ENCODE results near the gene LBX1. TPM values are rescaled to one million over a fixed set of nuclear protein-coding genes. Genes with fewer than 3 reads are reported as not detected.

LBX1 gene
- total RNA-seq, 2 experiments from 2014 or later, result not detected

DNA sequence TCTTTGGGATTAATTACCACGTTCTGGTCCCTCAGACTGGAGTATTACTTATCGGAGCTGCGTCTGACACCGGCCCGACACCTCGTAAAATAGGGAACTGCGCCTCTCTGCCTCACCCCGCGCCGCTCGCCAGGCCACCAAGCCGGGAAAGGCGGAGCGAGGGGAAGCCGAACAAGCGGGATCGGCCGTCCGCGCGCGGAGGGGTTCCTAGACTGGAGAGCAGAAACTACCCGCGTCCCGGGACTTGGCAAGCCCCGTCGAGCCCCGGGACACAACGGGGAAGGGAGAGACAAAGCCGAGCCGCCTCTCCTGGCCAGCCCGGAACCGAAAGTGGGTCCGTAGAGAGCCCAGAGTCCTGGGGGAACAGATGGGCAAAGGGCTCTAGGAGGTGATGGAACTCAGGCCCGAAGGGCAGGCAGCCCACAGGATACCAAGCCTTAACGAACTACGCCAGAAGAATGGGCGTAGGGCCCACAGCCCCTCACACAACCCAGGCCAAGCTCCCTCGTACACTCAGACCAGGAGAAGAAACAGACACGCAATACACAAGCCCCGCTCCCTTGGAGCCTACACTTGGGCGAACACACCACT, 6.5 kb downstream of the LBX1 start:
- CTCF ChIA-PET, result interaction anchor here (0.7 to 2.7 kb wide), 7 partner anchors 8 to 219 kb away, joined by 3 to 22 read pairs (median 4); no protein-coding TSS in a partner anchor
- peak overlapping the region; percentile 31 for H3K4me3 Mint-ChIP-seq
- peaks cover 46% of the 10 kb centered on the region for H3K4me1 Mint-ChIP-seq (ENCODE audit: low read depth)
- intact Hi-C loops (cut with micrococcal nuclease), result loop anchor here (2.0 to 10.0 kb wide), 3 partner anchors 14 to 478 kb away; partner anchors contain the start of gene PAX2
- no peaks in the 10 kb centered on the region for H3K36me3 Mint-ChIP-seq
- DNase-seq, result peak; percentile 25
- H3K9me3 Mint-ChIP-seq, result no peaks in the 10 kb centered on the region
- no peak overlapping the region for H3K27ac Mint-ChIP-seq
- POLR2A ChIA-PET, result interaction anchor here (0.9 kb wide), 1 partner anchor 99 kb away, joined by 3 read pairs; no protein-coding TSS in a partner anchor
- H3K27me3 Mint-ChIP-seq, result peaks cover 84% of the 10 kb centered on the region

DNA sequence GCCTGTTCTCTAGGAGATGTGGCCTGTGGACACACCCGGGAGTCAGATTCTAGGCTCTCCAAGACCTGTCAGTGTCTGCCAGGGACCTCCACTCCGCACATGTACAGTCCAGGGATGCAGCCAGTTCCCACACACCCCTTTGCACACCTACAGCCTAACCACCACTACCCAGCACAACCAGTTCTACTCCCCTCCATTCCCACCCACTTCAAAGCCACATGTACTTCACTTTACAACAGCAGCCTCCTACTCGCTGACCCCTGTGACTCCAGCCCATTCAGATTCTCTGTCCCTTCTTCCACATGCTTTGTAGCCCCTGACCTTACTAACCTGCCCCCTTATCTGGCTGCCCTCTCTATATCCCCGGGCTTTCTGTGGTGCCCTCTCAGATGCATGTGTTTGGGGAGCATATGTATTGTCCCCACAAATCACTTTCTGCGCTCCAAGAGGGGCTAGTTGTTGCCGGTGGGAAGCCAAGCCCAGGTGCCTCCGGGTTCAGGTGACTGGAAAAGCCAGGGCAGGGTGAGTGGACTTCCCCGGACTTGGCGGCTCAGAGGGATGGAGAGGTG, 7.2 kb downstream of the LBX1 start:
- POLR2A ChIA-PET, result no interaction called here
- no peak overlapping the region for H3K4me3 Mint-ChIP-seq
- CTCF ChIA-PET, result interaction anchor here (0.6 to 2.7 kb wide), 6 partner anchors 7 to 314 kb away, joined by 3 to 22 read pairs (median 4); no protein-coding TSS in a partner anchor
- intact Hi-C loops (cut with micrococcal nuclease), result loop anchor here (2.0 to 10.0 kb wide), 3 partner anchors 15 to 477 kb away; partner anchors contain the start of gene PAX2
- H3K9me3 Mint-ChIP-seq, result no peaks in the 10 kb centered on the region
- no peak overlapping the region for H3K27ac Mint-ChIP-seq
- no peaks in the 10 kb centered on the region for H3K36me3 Mint-ChIP-seq
- DNase-seq, result no peak
- H3K27me3 Mint-ChIP-seq, result peaks cover 86% of the 10 kb centered on the region
- peaks cover 48% of the 10 kb centered on the region for H3K4me1 Mint-ChIP-seq (ENCODE audit: low read depth)

DNA sequence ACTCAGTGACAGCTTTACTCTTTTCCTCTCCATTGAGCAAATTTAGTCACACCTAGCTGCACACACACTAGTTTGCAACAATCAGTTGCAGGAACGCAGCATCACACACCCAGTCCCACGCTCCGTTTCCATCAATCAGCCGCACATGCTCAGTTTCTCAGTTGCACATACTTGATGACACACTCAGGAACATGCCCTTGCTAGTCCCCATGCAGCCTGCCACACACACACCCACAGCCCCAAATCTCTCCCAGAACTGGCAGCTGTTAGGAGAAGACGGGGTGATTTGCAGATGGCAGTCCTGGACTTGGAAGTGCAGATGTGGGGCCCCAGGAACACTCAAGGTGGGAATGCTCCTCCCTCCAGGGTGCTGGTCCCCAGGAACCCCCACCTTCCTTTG, 7.7 kb downstream of the LBX1 start:
- DNase-seq, result peak; percentile 35
- Mint-ChIP-seq H3K4me1 (ENCODE audit: low read depth) (peaks cover 51% of the 10 kb centered on the region), H3K27ac (no peak overlapping the region), H3K9me3 (no peaks in the 10 kb centered on the region), H3K36me3 (no peaks in the 10 kb centered on the region), H3K4me3 (no peak overlapping the region), H3K27me3 (peaks cover 89% of the 10 kb centered on the region)
- intact Hi-C loops (cut with micrococcal nuclease), result loop anchor here (5.0 to 10.0 kb wide), 2 partner anchors 84 to 477 kb away; partner anchors contain the start of gene PAX2
- ChIA-PET CTCF (interaction anchor here (1.6 to 2.2 kb wide), 3 partner anchors 11 to 17 kb away, joined by 4 to 11 read pairs (median 7); no protein-coding TSS in a partner anchor), POLR2A (no interaction called here)

DNA sequence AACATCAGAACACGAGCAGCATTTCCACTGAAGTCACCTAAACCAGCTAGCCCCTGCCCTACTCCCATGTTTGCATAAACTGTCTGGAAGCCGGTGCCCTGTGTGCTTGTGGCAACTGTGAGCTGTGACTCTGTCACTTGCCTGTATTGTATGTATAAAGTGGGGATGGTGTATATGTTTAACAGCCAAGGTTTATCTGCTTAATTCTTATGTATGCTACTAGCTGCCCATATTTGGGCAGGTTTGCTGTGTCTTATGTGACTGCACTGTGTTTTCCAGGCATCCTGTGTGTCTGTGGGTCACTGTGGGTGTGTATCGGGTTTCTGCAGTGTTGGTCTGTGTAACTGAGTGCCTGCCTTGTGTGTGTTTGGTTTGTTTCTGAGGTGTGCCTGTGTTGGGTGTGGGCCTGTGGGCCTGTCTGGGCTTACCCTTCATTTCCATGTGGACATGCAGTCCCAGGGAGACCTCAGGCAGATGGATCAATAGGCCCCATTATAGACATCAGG, 9.3 kb downstream of the LBX1 start:
- H3K36me3 Mint-ChIP-seq, result no peaks in the 10 kb centered on the region

GRCh38 chr10:101219139-101219945, 9.9 kb downstream of the LBX1 start:
- H3K4me3 Mint-ChIP-seq, result no peak overlapping the region
- H3K27me3 Mint-ChIP-seq, result peaks cover 88% of the 10 kb centered on the region
- H3K36me3 Mint-ChIP-seq, result no peaks in the 10 kb centered on the region
- no peak overlapping the region for H3K27ac Mint-ChIP-seq
- no peak for DNase-seq
- peaks cover 56% of the 10 kb centered on the region for H3K4me1 Mint-ChIP-seq (ENCODE audit: low read depth)
- H3K9me3 Mint-ChIP-seq, result no peaks in the 10 kb centered on the region
- ChIA-PET CTCF (interaction anchor here (0.7 to 2.2 kb wide), 5 partner anchors 20 to 494 kb away, joined by 3 to 7 read pairs (median 3); no protein-coding TSS in a partner anchor), POLR2A (no interaction called here)
- intact Hi-C loops (cut with micrococcal nuclease), result no loop called here

More for the DNA sequence above, 9.3 kb downstream of the LBX1 start:
- intact Hi-C loops (cut with micrococcal nuclease), result loop anchor here (5.0 to 10.0 kb wide), 2 partner anchors 83 to 475 kb away; partner anchors contain the start of gene PAX2
- ChIA-PET POLR2A (no interaction called here), CTCF (interaction anchor here (0.8 to 2.2 kb wide), 4 partner anchors 16 to 82 kb away, joined by 3 to 7 read pairs (median 4); no protein-coding TSS in a partner anchor)
- H3K4me1 Mint-ChIP-seq (ENCODE audit: low read depth), result peaks cover 53% of the 10 kb centered on the region
- H3K9me3 Mint-ChIP-seq, result no peaks in the 10 kb centered on the region
- H3K27ac Mint-ChIP-seq, result no peak overlapping the region
- no peak overlapping the region for H3K4me3 Mint-ChIP-seq
- DNase-seq, result no peak
- H3K27me3 Mint-ChIP-seq, result peaks cover 86% of the 10 kb centered on the region

DNA sequence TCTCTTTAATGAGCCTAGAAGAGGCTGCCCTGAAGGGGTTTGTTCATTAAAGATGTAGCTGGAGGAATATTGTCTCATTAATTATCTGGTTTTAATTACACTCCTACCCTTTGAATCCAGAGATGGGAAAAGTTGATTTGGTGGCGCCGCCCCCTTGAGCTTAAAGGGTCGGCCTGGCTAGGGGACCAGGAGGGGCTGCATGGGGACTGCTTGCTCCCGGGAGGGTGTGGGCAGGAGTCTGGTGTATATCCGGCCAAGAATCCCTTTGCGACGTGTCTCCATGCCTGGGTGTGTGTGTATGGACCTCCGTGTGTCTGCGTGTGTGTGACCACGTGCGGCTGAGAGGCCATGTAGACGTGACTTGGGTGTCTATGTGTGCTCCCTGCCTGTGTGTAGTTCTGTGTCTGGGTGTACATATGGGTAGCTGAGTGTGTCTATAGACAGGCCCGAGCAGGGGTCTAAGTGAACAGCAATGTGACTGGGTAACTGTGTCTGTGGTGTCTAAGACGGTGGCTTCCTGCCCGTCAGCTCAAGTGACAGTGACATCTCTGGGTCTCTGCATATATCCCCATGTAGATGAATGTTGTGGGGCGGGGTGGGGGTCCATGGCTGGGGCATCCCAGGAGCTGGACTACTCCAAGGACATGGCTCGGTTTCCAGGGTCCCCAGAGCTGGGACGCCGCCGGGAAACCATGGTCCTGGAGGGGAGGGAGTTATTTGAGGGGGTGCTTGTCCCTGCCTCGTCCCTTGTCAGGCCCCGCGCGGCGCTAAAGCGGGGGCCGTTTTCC, 10.7 kb downstream of the LBX1 start:
- H3K4me3 Mint-ChIP-seq, result no peak overlapping the region
- ChIA-PET POLR2A (no interaction called here), CTCF (interaction anchor here (1.4 to 1.7 kb wide), 3 partner anchors 11 to 76 kb away, joined by 3 to 4 read pairs (median 3); partner anchors contain the start of gene LBX1)
- H3K9me3 Mint-ChIP-seq, result no peaks in the 10 kb centered on the region
- no peak for DNase-seq
- H3K27me3 Mint-ChIP-seq, result peaks cover 84% of the 10 kb centered on the region
- H3K27ac Mint-ChIP-seq, result peak overlapping the region; percentile 26
- H3K36me3 Mint-ChIP-seq, result no peaks in the 10 kb centered on the region
- peaks cover 58% of the 10 kb centered on the region for H3K4me1 Mint-ChIP-seq (ENCODE audit: low read depth)
- intact Hi-C loops (cut with micrococcal nuclease), result no loop called here

GRCh38 chr10:101217450-101218281, 11.6 kb downstream of the LBX1 start:
- Mint-ChIP-seq H3K36me3 (no peaks in the 10 kb centered on the region), H3K4me1 (ENCODE audit: low read depth) (peaks cover 53% of the 10 kb centered on the region), H3K27ac (no peak overlapping the region), H3K4me3 (peak overlapping the region; percentile 26), H3K27me3 (peaks cover 77% of the 10 kb centered on the region), H3K9me3 (no peaks in the 10 kb centered on the region)
- peak; percentile 47 for DNase-seq
- CTCF ChIA-PET, result interaction anchor here (0.6 to 5.7 kb wide), 4 partner anchors 12 to 75 kb away, joined by 3 to 93 read pairs (median 3); partner anchors contain the start of gene LBX1
- intact Hi-C loops (cut with micrococcal nuclease), result no loop called here
- POLR2A ChIA-PET, result no interaction called here

GRCh38 chr10:101217044-101217425, 12.2 kb downstream of the LBX1 start:
- CTCF ChIA-PET, result interaction anchor here (1.7 to 5.7 kb wide), 2 partner anchors 12 to 24 kb away, joined by 3 to 93 read pairs; partner anchors contain the start of gene LBX1
- POLR2A ChIA-PET, result no interaction called here
- Mint-ChIP-seq H3K36me3 (no peaks in the 10 kb centered on the region), H3K4me1 (ENCODE audit: low read depth) (peaks cover 51% of the 10 kb centered on the region), H3K27me3 (peaks cover 76% of the 10 kb centered on the region), H3K9me3 (no peaks in the 10 kb centered on the region), H3K27ac (no peak overlapping the region), H3K4me3 (no peak overlapping the region)
- DNase-seq, result no peak
- intact Hi-C loops (cut with micrococcal nuclease), result no loop called here

DNA sequence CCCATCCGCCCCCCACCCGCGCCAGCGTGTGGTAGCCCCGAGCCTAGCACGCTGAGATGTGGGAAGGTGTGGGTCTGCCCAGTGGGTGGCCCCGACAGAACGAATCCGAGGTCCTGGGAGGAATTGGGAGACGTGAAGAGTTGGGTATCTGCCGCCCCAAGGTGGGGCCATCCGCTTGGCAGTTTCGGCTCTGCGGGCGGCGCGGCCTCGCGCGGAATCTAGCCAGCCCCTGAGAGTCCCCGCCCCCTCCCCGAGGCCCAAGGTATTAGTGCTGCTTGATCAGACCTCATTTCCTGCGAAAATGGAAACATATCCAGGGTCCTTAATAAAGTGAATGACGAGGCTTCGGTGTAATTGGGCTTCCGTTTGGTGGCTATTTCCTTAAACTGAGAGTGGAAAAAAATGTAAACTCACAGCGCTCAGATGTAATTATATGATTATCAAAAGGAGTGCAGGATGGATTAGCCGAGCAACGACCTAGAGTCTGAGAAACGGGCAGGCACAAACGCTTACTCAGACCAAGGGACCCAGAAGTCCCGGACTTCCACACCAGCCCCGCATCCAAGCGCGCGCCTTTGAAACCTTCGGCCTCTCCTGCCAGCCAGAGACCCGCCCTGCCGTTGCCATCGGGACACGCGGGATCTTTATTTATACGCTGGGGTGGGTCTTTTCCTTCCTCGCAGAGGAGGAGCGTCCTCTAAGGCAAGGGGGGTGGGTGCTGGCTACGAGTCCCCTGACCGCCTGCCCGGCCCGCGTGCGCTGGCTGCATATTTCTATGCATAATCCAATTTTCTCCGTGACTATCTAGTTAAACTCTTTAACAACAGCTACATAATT, 12.8 kb downstream of the LBX1 start:
- H3K27me3 Mint-ChIP-seq, result peaks cover 76% of the 10 kb centered on the region
- POLR2A ChIA-PET, result no interaction called here
- H3K9me3 Mint-ChIP-seq, result no peaks in the 10 kb centered on the region
- CTCF ChIA-PET, result interaction anchor here (0.8 to 5.7 kb wide), 8 partner anchors 7 to 567 kb away, joined by 3 to 93 read pairs (median 36); partner anchors contain the start of gene LBX1
- intact Hi-C loops (cut with micrococcal nuclease), result no loop called here
- no peaks in the 10 kb centered on the region for H3K36me3 Mint-ChIP-seq
- H3K27ac Mint-ChIP-seq, result no peak overlapping the region
- peak; percentile 22 for DNase-seq
- peak overlapping the region; percentile 45 for H3K4me3 Mint-ChIP-seq
- H3K4me1 Mint-ChIP-seq (ENCODE audit: low read depth), result peaks cover 47% of the 10 kb centered on the region
